ENCODE results near the gene PPP1R3C. TPM values are rescaled to one million over a fixed set of nuclear protein-coding genes. Genes with fewer than 3 reads are reported as not detected.

PPP1R3C gene
- total RNA-seq, 4 donors from 2014 or later, result 2.1 to 4.4 (median 2.7) TPM

DNA sequence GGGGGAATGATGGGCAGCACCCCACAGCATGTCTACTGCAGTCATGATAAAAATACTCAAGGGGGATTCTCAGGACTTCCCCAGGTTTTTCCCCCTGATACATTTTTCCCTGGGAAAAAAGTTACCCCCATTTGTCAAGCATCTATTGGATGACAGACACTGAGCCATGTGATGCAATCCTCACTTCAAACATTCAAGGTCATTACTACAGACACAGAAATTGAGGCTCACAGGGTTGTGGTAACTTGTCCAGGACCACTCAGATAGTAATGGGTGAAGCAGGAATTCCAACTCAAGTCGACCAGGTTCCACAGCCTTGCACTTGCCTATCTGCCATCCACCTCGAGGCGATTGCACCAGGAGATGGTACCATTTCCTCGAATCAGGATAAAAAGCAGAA lies 31.7 kb downstream of the PPP1R3C start:
- 86 to 100% methylated on average over 4 of the region's 4 CpGs for WGBS, 2 donors
- no peak for DNase-seq
- Histone ChIP-seq H3K36me3 (no peaks in the 10 kb centered on the region), H3K4me1 (peaks cover 6 to 7% of the 10 kb centered on the region in 2 donors), H3K4me3 (replicated peaks in 1 of 3) (no peak overlapping the region), H3K27ac (no peak overlapping the region), H3K27me3 (no peaks in the 10 kb centered on the region), H3K9me3 (no peaks in the 10 kb centered on the region)
- intact Hi-C loops (cut with DNase I), result no loop called here
- TF ChIP-seq POLR2A (IDR thresholded peaks at IDR 0.05), result no peak
- TF ChIP-seq, protein P1, sequence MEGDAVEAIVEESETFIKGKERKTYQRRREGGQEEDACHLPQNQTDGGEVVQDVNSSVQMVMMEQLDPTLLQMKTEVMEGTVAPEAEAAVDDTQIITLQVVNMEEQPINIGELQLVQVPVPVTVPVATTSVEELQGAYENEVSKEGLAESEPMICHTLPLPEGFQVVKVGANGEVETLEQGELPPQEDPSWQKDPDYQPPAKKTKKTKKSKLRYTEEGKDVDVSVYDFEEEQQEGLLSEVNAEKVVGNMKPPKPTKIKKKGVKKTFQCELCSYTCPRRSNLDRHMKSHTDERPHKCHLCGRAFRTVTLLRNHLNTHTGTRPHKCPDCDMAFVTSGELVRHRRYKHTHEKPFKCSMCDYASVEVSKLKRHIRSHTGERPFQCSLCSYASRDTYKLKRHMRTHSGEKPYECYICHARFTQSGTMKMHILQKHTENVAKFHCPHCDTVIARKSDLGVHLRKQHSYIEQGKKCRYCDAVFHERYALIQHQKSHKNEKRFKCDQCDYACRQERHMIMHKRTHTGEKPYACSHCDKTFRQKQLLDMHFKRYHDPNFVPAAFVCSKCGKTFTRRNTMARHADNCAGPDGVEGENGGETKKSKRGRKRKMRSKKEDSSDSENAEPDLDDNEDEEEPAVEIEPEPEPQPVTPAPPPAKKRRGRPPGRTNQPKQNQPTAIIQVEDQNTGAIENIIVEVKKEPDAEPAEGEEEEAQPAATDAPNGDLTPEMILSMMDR (IDR thresholded peaks at IDR 0.05), result no peak

DNA sequence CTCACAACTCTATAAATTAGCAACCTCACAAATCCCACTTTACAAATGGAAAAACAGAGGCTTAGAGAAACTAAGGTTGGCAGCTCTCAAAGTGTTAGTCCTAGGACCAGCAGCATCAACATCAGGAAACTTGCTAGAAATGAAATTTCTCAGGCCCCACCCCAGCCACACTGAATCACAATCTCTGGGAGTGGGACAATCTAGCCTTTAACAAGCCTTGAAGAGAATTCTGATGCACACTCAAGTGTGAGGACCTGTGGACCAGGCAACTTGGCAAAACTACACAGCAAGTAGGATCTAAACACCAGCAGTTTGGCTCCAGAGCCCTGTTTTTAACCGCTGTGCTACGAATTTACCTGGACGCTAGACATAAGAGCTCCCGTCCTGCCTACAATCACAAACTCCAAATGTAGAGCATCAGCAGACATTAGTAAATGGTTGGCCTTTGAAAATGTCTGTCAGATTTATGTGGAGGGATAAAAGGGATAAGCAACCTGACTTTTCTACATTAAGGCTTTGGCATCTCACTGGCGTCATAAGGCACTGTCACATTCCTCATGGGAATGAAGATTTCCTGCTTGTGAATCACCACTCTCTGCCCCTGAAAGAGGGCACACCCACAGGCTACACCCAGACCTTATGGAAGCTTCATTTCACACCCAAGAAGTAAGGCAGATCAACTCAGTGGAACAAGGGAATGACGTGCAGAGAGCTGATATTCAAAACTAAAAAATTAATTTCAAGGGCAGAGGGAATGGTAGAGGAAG lies 34.5 kb downstream of the PPP1R3C start:
- no peak for TF ChIP-seq POLR2A (IDR thresholded peaks at IDR 0.05)
- TF ChIP-seq, protein P1 (IDR thresholded peaks at IDR 0.05), result no peak
- intact Hi-C loops (cut with DNase I), result no loop called here
- Histone ChIP-seq H3K36me3 (no peaks in the 10 kb centered on the region), H3K4me1 (peaks cover 6 to 7% of the 10 kb centered on the region in 2 donors), H3K27ac (no peak overlapping the region), H3K27me3 (no peaks in the 10 kb centered on the region), H3K4me3 (replicated peaks in 1 of 3) (no peak overlapping the region), H3K9me3 (no peaks in the 10 kb centered on the region)
- no peak for DNase-seq
- 77 to 80% methylated on average over 6 of the region's 6 CpGs for WGBS, 2 donors

DNA sequence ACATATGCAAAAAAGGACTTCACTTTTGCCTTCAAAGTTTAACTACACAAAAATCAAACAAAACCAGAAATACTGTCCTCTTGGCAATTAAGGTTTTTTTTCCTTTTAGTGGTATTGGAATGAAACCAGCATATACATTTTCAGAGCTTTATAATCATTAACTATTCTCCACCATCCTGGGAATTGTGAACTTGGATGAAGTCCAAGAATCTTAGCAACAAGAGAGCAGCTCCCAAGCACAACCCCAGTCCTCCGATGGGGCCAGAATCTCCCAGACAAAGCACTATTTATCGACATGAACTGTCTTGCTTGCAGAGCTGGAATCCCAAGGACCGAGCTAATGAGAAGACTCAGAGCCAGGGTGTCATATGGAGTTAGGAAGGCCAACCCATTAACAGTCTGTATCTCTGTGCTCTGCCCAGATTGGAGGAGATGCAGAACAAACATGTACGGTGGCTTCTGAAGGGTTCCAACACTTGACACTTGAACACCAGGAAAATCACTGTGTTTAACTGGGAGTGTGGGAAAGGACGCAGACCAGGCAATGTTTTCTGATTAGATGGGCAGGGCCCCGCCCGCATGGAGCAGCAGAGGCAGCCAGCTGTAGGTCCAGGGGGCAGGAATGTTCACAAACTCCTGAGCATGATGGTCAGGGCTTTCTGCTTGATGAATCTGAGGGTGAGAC lies 35.5 kb downstream of the PPP1R3C start:
- Histone ChIP-seq H3K27me3 (no peaks in the 10 kb centered on the region), H3K9me3 (no peaks in the 10 kb centered on the region), H3K4me1 (peaks cover 6 to 7% of the 10 kb centered on the region in 2 donors), H3K4me3 (replicated peaks in 1 of 3) (no peak overlapping the region), H3K36me3 (no peaks in the 10 kb centered on the region), H3K27ac (no peak overlapping the region)
- no peak for DNase-seq
- intact Hi-C loops (cut with DNase I), result no loop called here
- TF ChIP-seq, protein P1 (IDR thresholded peaks at IDR 0.05), result no peak
- TF ChIP-seq POLR2A (IDR thresholded peaks at IDR 0.05), result no peak
- 35 to 45% methylated on average over 7 of the region's 7 CpGs for WGBS, 2 donors

DNA sequence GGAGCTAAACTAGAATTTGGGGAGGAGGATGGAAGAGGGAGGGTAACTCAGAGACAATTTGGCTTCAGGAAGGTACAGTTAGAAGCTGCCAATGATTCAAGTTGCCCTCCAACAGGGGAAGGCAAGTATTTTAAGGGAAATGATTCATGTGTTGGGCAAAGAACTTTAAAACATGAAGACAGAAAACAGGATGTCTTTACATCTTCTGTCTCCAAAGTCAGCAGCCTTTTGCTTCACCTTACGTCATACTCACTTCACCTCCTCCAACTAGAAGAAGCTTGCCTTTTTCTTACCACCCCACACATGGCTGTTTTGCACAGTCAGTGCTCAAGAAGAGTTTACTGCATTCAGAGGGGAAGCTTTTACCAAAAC lies 36.1 kb downstream of the PPP1R3C start:
- Histone ChIP-seq H3K4me1 (peaks cover 6 to 7% of the 10 kb centered on the region in 2 donors), H3K9me3 (no peaks in the 10 kb centered on the region), H3K36me3 (no peaks in the 10 kb centered on the region), H3K4me3 (replicated peaks in 1 of 3) (no peak overlapping the region), H3K27me3 (no peaks in the 10 kb centered on the region), H3K27ac (no peak overlapping the region)
- TF ChIP-seq POLR2A (IDR thresholded peaks at IDR 0.05), result no peak
- TF ChIP-seq, protein P1 (IDR thresholded peaks at IDR 0.05), result no peak
- DNase-seq, result no peak
- intact Hi-C loops (cut with DNase I), result no loop called here
- WGBS, 2 donors, result 48 to 85% methylated on average over 1 of the region's 1 CpG

DNA sequence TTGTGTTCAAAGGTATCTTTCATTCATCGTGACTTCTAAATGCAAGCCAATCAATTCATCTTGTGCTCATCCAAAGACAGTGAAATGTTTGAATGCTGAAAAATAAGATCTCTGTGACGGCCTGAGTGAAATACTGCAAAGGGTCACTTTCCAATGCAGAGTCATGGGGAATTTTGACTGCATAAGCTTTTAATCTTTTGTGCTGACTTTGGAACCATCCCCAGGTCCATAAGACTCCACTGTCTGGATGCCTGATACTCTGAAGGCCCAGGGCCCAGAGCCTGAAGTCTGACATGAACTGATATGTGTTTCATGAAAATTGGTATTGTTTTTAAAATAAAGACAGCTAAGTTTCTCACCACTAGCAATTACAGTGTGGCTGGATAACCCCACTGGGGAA lies 39.0 kb downstream of the PPP1R3C start:
- H3K9me3 ChIP-seq, result no peaks in the 10 kb centered on the region
- intact Hi-C loops (cut with DNase I), result no loop called here
- no peaks in the 10 kb centered on the region for H3K27me3 ChIP-seq
- no peaks in the 10 kb centered on the region for H3K36me3 ChIP-seq
- no peak overlapping the region for H3K4me3 ChIP-seq (replicated peaks in 1 of 3)
- no peak overlapping the region for H3K27ac ChIP-seq
- TF ChIP-seq POLR2A (IDR thresholded peaks at IDR 0.05), result no peak
- TF ChIP-seq, protein P1 (IDR thresholded peaks at IDR 0.05), result no peak
- DNase-seq, result no peak
- 83 to 84% methylated on average over 2 of the region's 2 CpGs for WGBS, 2 donors
- H3K4me1 ChIP-seq, result peaks cover 22 to 30% of the 10 kb centered on the region in 2 donors
